ENCODE data around the gene TTBK2. TPM values are rescaled to one million over a fixed set of nuclear protein-coding genes. Genes with fewer than 3 reads are reported as not detected.

TTBK2 gene
- total RNA-seq, 1 donor from 2014 or later = 8.8 TPM

DNA sequence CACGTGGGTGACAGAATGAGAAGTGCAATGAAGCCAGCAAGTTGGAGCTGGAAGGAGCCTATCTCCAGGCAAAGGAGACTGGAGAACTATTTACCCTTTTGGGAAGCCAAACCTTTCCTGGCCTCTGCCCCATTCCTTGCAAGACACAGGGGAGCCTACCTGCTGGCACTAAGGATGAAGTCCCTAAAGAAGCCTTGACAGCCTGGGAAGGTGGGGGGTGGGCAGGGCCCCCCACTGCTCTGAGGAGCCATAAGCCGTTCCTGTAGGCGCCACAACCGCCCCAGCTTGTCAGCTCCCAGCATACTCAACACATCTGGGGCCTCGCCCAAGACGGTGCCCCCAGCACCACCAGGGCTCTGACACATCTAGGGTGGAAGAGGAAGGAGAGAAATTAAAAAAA is 189.1 kb downstream of the TTBK2 start:
- intact Hi-C loops (cut with DNase I) = no loop called here
- no peak for DNase-seq (ENCODE audit: extremely low spot score in 2 of 2)

DNA sequence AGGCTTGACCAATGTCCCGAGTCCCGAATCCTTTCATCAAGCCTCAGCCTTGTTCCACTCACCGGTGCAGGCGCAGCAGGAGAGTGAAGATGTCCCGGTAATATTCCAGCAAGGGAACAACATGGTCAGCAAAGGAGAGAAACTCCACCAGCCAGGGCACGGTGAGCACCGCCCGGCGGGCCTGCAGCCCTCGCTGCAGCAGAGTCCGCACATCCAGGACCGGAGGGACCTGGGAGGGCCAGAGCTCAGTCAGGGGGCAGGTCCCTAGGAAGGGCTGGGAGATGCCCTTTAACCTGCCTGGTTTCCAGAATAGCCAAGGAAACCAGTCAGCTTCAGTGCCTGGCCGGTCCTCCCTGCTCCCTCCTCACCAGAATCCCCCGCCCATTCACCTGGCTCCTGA is 190.0 kb downstream of the TTBK2 start:
- H3K27me3 ChIP-seq = no peaks in the 10 kb centered on the region
- H3K27ac ChIP-seq = no peak overlapping the region
- H3K9me3 ChIP-seq = no peaks in the 10 kb centered on the region
- no peak overlapping the region for H3K4me3 ChIP-seq
- intact Hi-C loops (cut with DNase I) = no loop called here
- TF ChIP-seq, protein P1, sequence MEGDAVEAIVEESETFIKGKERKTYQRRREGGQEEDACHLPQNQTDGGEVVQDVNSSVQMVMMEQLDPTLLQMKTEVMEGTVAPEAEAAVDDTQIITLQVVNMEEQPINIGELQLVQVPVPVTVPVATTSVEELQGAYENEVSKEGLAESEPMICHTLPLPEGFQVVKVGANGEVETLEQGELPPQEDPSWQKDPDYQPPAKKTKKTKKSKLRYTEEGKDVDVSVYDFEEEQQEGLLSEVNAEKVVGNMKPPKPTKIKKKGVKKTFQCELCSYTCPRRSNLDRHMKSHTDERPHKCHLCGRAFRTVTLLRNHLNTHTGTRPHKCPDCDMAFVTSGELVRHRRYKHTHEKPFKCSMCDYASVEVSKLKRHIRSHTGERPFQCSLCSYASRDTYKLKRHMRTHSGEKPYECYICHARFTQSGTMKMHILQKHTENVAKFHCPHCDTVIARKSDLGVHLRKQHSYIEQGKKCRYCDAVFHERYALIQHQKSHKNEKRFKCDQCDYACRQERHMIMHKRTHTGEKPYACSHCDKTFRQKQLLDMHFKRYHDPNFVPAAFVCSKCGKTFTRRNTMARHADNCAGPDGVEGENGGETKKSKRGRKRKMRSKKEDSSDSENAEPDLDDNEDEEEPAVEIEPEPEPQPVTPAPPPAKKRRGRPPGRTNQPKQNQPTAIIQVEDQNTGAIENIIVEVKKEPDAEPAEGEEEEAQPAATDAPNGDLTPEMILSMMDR (IDR thresholded peaks at IDR 0.05) = no peak
- TF ChIP-seq POLR2AphosphoS5 (IDR thresholded peaks at IDR 0.05; ENCODE audit: insufficient read depth in 1 of 2, low read depth in 1 of 2) (no peak), POLR2A (IDR thresholded peaks at IDR 0.05) (no peak)
- peaks cover 0 to 84% of the 10 kb centered on the region in 2 donors for H3K36me3 ChIP-seq
- H3K4me1 ChIP-seq = peaks cover 9% of the 10 kb centered on the region
- DNase-seq (ENCODE audit: extremely low spot score in 2 of 2) = no peak

More for the DNA sequence above, 189.1 kb downstream of the TTBK2 start:
- peaks cover 0 to 76% of the 10 kb centered on the region in 2 donors for H3K36me3 ChIP-seq
- no peaks in the 10 kb centered on the region for H3K9me3 ChIP-seq
- H3K27me3 ChIP-seq = no peaks in the 10 kb centered on the region
- TF ChIP-seq POLR2A (IDR thresholded peaks at IDR 0.05) (no peak), POLR2AphosphoS5 (IDR thresholded peaks at IDR 0.05; ENCODE audit: insufficient read depth in 1 of 2, low read depth in 1 of 2) (no peak)
- TF ChIP-seq, protein P1 (IDR thresholded peaks at IDR 0.05) = no peak
- H3K27ac ChIP-seq = no peak overlapping the region
- H3K4me3 ChIP-seq = no peak overlapping the region
- peaks cover 16% of the 10 kb centered on the region for H3K4me1 ChIP-seq

DNA sequence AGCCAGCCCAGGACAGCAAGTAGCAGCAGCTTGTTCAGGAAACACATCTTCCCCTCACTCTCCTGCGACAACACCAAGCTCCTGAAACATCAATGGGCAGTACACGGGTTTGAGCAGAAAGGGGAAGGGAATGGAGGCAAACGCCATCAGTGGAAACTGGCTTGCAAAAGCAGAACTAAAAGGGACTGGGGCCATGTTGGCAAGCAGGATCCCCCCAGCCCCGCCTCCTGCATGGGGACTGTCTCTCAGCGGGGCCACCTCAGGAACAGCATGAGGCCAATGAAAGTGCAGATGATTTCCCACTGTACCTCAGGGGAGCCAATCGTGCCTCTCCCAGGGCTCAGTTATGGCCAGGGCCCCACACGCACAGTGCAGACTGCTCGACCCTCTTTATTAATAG is 190.4 kb downstream of the TTBK2 start:
- Histone ChIP-seq H3K27ac (no peak overlapping the region), H3K36me3 (peaks cover 0 to 84% of the 10 kb centered on the region in 2 donors), H3K9me3 (no peaks in the 10 kb centered on the region), H3K4me1 (peaks cover 5% of the 10 kb centered on the region), H3K27me3 (no peaks in the 10 kb centered on the region), H3K4me3 (no peak overlapping the region)
- DNase-seq (ENCODE audit: extremely low spot score in 2 of 2) = no peak
- TF ChIP-seq POLR2AphosphoS5 (IDR thresholded peaks at IDR 0.05; ENCODE audit: insufficient read depth in 1 of 2, low read depth in 1 of 2) (no peak), POLR2A (IDR thresholded peaks at IDR 0.05) (no peak)
- intact Hi-C loops (cut with DNase I) = no loop called here

DNA sequence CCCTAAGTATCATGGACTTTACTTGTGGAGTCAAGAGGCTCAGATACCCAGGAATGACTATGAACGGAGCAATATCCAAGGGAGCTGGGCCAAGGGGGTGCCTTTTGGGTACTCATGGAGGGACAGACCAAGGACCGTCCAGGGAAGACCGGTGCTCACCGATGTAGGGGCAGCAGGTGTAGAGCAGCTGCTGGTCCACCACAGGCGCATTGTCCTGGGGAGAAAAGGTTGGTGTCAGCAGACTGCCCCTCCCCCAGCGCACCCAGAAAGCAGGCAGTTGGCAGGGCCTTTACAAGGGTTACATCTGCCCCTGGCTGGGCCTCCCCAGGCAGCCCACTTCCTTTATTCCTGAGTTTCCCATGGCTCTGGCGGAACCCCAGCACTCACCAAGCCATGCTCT is 191.2 kb downstream of the TTBK2 start:
- no peak for DNase-seq (ENCODE audit: extremely low spot score in 2 of 2)
- Histone ChIP-seq H3K27ac (no peak overlapping the region), H3K9me3 (no peaks in the 10 kb centered on the region), H3K4me1 (no peaks in the 10 kb centered on the region), H3K36me3 (peaks cover 0 to 87% of the 10 kb centered on the region in 2 donors), H3K4me3 (no peak overlapping the region), H3K27me3 (no peaks in the 10 kb centered on the region)
- no peak for TF ChIP-seq POLR2A (IDR thresholded peaks at IDR 0.05)
- TF ChIP-seq, protein P1 (IDR thresholded peaks at IDR 0.05) = no peak
- no peak for TF ChIP-seq POLR2AphosphoS5 (IDR thresholded peaks at IDR 0.05; ENCODE audit: insufficient read depth in 1 of 2, low read depth in 1 of 2)
- intact Hi-C loops (cut with DNase I) = no loop called here

DNA sequence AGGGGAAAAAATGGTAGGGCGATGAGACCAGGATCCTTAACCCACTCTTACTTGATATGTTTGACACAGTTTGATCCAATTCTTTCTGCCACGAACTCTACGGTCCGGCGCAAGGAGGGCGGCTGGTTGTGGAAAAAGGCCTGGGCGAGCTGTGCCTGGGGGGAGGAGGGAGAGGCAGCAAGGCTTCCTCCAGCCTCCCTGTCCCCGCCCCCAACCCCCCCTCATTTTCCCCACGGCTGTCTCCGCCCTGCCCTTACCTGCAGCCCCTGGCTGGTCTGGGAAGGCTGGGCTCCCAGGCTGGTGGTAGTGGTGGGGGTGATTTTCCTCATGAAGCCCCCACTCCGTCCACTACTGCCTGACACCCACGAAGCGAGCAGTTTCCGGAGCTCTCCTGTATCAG is 191.6 kb downstream of the TTBK2 start:
- intact Hi-C loops (cut with DNase I) = no loop called here
- no peaks in the 10 kb centered on the region for H3K9me3 ChIP-seq
- H3K4me1 ChIP-seq = no peaks in the 10 kb centered on the region
- no peaks in the 10 kb centered on the region for H3K27me3 ChIP-seq
- H3K36me3 ChIP-seq = peaks cover 0 to 87% of the 10 kb centered on the region in 2 donors
- DNase-seq (ENCODE audit: extremely low spot score in 2 of 2) = no peak
- TF ChIP-seq POLR2AphosphoS5 (IDR thresholded peaks at IDR 0.05; ENCODE audit: insufficient read depth in 1 of 2, low read depth in 1 of 2) (no peak), POLR2A (IDR thresholded peaks at IDR 0.05) (no peak)
- TF ChIP-seq, protein P1 (IDR thresholded peaks at IDR 0.05) = no peak
- no peak overlapping the region for H3K4me3 ChIP-seq
- no peak overlapping the region for H3K27ac ChIP-seq
